ENCODE results near the gene DNAJC16.
"Not testable (repeated sequence)": the region's sequence is repeated elsewhere in the genome, so short reads cannot be mapped to it uniquely, and the experiment has no call there.

DNA sequence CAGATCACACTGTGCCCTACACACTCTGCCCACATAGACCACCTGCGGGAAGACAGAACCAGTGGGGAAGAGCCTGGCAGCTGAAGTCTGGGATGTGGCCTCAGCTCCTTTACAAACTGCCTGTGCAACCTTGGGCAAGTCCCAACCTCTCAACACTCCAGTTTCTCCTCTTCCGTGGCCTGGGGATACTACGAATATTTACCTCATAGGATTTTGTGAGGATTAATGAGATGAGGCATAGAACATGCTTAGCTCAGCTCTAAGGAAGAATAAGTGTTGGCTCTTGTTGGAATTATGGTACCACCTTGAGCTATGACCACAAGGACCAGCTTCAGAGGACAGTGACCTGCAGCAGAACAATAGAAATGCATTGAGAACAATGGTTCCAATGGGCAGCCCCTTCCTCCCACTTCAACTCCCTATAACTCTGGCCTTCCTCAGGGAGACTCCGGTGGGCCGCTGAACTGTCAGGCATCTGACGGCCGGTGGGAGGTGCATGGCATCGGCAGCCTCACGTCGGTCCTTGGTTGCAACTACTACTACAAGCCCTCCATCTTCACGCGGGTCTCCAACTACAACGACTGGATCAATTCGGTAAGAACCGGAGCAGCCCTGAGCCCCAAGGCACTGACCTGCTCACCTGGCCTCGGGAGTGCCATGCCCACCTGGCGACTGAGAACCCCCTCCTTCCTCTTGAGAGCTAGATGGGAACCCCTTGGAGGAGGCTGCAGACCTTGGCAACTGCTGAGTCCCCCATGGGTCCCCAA, 39.6 kb upstream of the DNAJC16 start:
- TF ChIP-seq, protein P1, sequence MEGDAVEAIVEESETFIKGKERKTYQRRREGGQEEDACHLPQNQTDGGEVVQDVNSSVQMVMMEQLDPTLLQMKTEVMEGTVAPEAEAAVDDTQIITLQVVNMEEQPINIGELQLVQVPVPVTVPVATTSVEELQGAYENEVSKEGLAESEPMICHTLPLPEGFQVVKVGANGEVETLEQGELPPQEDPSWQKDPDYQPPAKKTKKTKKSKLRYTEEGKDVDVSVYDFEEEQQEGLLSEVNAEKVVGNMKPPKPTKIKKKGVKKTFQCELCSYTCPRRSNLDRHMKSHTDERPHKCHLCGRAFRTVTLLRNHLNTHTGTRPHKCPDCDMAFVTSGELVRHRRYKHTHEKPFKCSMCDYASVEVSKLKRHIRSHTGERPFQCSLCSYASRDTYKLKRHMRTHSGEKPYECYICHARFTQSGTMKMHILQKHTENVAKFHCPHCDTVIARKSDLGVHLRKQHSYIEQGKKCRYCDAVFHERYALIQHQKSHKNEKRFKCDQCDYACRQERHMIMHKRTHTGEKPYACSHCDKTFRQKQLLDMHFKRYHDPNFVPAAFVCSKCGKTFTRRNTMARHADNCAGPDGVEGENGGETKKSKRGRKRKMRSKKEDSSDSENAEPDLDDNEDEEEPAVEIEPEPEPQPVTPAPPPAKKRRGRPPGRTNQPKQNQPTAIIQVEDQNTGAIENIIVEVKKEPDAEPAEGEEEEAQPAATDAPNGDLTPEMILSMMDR (conservative IDR thresholded peaks at IDR 0.05; ENCODE audit: low read length): not testable (repeated sequence)
- not testable (repeated sequence) for TF ChIP-seq EZH2phosphoT487 (IDR thresholded peaks at IDR 0.05; ENCODE audit: borderline replicate concordance, low read depth, low read length)

Measured in OCI-LY7 (cell line).